ENCODE results near the gene TRAM2.

TRAM2 gene

DNA sequence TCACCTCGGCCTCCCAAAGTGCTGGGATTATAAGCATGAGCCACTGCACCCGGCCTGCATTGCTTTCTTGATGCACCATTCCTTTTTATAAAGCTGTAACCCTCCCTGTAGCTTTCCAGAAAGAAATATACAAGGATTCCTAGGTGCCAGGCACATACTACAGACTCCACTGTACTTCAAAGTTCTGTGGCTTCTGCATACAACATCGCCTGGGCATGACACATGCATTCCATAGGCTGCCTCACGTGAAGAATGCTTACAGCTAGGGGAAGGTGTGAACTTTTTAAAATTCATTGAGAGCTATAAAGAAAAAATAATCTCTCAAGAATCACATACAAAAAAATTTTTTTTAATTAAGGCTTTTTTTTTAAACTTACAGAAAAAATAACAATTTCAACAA, 50.2 kb downstream of the TRAM2 start:
- Histone ChIP-seq H2AFZ (ENCODE audit: low read length) (no peak overlapping the region), H3F3A (ENCODE audit: insufficient read depth, low read length) (no peaks in the 10 kb centered on the region), H3K27ac (ENCODE audit: low read depth, low read length, poor library complexity, severe bottlenecking) (peak overlapping the region; percentile 89), H3K4me2 (ENCODE audit: low read length) (no peak overlapping the region), H3K4me1 (ENCODE audit: insufficient read depth, low read length, severe bottlenecking) (peaks cover 95% of the 10 kb centered on the region), H3K36me3 (ENCODE audit: insufficient read depth, low read length) (peaks cover 4% of the 10 kb centered on the region; the same call in 1 of the 2 replicates), H3K9me3 (ENCODE audit: low read length) (no peaks in the 10 kb centered on the region), H3K79me2 (ENCODE audit: insufficient read depth, low read length) (no peaks in the 10 kb centered on the region; the same call in 1 of the 2 replicates), H3K9me2 (ENCODE audit: low read depth, low read length) (no peaks in the 10 kb centered on the region), H4K20me1 (ENCODE audit: insufficient read depth, low read length) (no peaks in the 10 kb centered on the region), H3K9ac (ENCODE audit: low read length) (no peak overlapping the region), H3K27me3 (ENCODE audit: insufficient read depth, low read length) (no peaks in the 10 kb centered on the region), H3K4me3 (ENCODE audit: low read depth, low read length, poor library complexity, severe bottlenecking) (no peak overlapping the region)
- no peak for TF ChIP-seq EZH2 (IDR thresholded peaks at IDR 0.05; ENCODE audit: borderline replicate concordance, low read length)
- TF ChIP-seq, protein P1, sequence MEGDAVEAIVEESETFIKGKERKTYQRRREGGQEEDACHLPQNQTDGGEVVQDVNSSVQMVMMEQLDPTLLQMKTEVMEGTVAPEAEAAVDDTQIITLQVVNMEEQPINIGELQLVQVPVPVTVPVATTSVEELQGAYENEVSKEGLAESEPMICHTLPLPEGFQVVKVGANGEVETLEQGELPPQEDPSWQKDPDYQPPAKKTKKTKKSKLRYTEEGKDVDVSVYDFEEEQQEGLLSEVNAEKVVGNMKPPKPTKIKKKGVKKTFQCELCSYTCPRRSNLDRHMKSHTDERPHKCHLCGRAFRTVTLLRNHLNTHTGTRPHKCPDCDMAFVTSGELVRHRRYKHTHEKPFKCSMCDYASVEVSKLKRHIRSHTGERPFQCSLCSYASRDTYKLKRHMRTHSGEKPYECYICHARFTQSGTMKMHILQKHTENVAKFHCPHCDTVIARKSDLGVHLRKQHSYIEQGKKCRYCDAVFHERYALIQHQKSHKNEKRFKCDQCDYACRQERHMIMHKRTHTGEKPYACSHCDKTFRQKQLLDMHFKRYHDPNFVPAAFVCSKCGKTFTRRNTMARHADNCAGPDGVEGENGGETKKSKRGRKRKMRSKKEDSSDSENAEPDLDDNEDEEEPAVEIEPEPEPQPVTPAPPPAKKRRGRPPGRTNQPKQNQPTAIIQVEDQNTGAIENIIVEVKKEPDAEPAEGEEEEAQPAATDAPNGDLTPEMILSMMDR (IDR thresholded peaks at IDR 0.05; ENCODE audit: low read length), result no peak

GRCh38 chr6:52524918-52525317, 51.9 kb downstream of the TRAM2 start:
- Histone ChIP-seq H2AFZ (ENCODE audit: low read length) (no peak overlapping the region), H3K36me3 (ENCODE audit: insufficient read depth, low read length) (peaks cover 12% of the 10 kb centered on the region), H3K9me3 (ENCODE audit: low read length) (no peaks in the 10 kb centered on the region), H3K79me2 (ENCODE audit: insufficient read depth, low read length) (peaks cover 5% of the 10 kb centered on the region), H3K27me3 (ENCODE audit: insufficient read depth, low read length) (no peaks in the 10 kb centered on the region), H3F3A (ENCODE audit: insufficient read depth, low read length) (no peaks in the 10 kb centered on the region), H3K4me3 (ENCODE audit: low read depth, low read length, poor library complexity, severe bottlenecking) (no peak overlapping the region), H3K27ac (ENCODE audit: low read depth, low read length, poor library complexity, severe bottlenecking) (peak overlapping the region; percentile 89), H3K4me1 (ENCODE audit: insufficient read depth, low read length, severe bottlenecking) (peaks cover 78% of the 10 kb centered on the region), H3K9ac (ENCODE audit: low read length) (peak overlapping the region; percentile 40), H4K20me1 (ENCODE audit: insufficient read depth, low read length) (no peaks in the 10 kb centered on the region), H3K9me2 (ENCODE audit: low read depth, low read length) (no peaks in the 10 kb centered on the region), H3K4me2 (ENCODE audit: low read length) (peak overlapping the region; percentile 32; the same call in 1 of the 2 replicates)
- TF ChIP-seq, protein P1 (IDR thresholded peaks at IDR 0.05; ENCODE audit: low read length), result no peak
- TF ChIP-seq EZH2 (IDR thresholded peaks at IDR 0.05; ENCODE audit: borderline replicate concordance, low read length), result no peak

- TF ChIP-seq, protein P1 (IDR thresholded peaks at IDR 0.05; ENCODE audit: low read length), result no peak
- TF ChIP-seq EZH2 (IDR thresholded peaks at IDR 0.05; ENCODE audit: borderline replicate concordance, low read length), result no peak
- Histone ChIP-seq H2AFZ (ENCODE audit: low read length) (no peak overlapping the region), H3K9me3 (ENCODE audit: low read length) (no peaks in the 10 kb centered on the region), H3K4me3 (ENCODE audit: low read depth, low read length, poor library complexity, severe bottlenecking) (peak overlapping the region; percentile 3), H3F3A (ENCODE audit: insufficient read depth, low read length) (no peaks in the 10 kb centered on the region), H3K4me1 (ENCODE audit: insufficient read depth, low read length, severe bottlenecking) (peaks cover 65% of the 10 kb centered on the region), H3K79me2 (ENCODE audit: insufficient read depth, low read length) (peaks cover 9% of the 10 kb centered on the region), H4K20me1 (ENCODE audit: insufficient read depth, low read length) (no peaks in the 10 kb centered on the region), H3K9ac (ENCODE audit: low read length) (peak overlapping the region; percentile 7; the same call in 1 of the 2 replicates), H3K27ac (ENCODE audit: low read depth, low read length, poor library complexity, severe bottlenecking) (peak overlapping the region; percentile 89), H3K4me2 (ENCODE audit: low read length) (peak overlapping the region; percentile 32), H3K36me3 (ENCODE audit: insufficient read depth, low read length) (peaks cover 24% of the 10 kb centered on the region), H3K27me3 (ENCODE audit: insufficient read depth, low read length) (no peaks in the 10 kb centered on the region), H3K9me2 (ENCODE audit: low read depth, low read length) (no peaks in the 10 kb centered on the region)
Observed at GRCh38 chr6:52523378-52524142, 53.3 kb downstream of the TRAM2 start.

All from OCI-LY1 (cell line).